Measurements from ENCODE around the gene HS3ST2. TPM values are rescaled to one million over a fixed set of nuclear protein-coding genes. Genes with fewer than 3 reads are reported as not detected.

Gene HS3ST2
- total RNA-seq, 2 donors from 2014 or later, result 1.6 to 2.3 TPM

DNA sequence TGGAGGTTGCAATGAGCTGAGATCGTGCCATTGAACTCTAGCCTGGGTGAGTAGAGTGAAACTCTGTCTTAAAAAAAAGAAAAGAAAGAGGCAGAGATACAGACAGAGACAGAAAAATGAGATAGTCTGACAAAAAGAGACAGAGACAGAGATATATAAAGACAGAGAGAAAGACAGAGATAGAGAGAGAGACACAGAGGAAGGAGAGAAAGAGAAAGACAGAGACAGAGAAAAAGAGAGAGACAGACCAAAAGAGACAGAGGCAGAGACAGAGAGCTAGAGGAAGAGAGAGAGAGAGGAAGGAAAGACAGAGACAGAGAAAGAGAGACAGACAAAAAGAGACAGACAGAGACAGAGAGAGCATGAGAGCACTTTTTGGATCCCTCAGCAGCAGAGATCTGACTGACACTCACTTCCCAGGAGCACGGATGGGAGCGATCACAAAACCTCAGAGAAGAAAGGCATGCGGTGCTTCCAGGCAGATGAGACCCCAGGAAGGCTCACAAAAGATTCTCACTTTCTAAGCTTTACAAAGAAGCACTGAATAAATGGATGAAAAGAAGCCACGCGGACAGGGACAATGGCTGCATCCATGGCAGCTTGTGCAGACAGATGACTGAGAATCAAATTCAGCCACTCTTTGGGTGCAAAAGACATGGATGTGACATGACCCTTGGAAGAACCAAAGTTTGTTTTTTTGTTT lies 38.6 kb upstream of the HS3ST2 start:
- Histone ChIP-seq H3K9me3 (no peaks in the 10 kb centered on the region), H3K36me3 (no peaks in the 10 kb centered on the region), H3K27ac (no peak overlapping the region), H3K4me3 (no peak overlapping the region), H3K4me1 (no peaks in the 10 kb centered on the region), H3K27me3 (no peaks in the 10 kb centered on the region)
- DNase-seq (ENCODE audit: low spot score), result no peak
- TF ChIP-seq, protein P1, sequence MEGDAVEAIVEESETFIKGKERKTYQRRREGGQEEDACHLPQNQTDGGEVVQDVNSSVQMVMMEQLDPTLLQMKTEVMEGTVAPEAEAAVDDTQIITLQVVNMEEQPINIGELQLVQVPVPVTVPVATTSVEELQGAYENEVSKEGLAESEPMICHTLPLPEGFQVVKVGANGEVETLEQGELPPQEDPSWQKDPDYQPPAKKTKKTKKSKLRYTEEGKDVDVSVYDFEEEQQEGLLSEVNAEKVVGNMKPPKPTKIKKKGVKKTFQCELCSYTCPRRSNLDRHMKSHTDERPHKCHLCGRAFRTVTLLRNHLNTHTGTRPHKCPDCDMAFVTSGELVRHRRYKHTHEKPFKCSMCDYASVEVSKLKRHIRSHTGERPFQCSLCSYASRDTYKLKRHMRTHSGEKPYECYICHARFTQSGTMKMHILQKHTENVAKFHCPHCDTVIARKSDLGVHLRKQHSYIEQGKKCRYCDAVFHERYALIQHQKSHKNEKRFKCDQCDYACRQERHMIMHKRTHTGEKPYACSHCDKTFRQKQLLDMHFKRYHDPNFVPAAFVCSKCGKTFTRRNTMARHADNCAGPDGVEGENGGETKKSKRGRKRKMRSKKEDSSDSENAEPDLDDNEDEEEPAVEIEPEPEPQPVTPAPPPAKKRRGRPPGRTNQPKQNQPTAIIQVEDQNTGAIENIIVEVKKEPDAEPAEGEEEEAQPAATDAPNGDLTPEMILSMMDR (IDR thresholded peaks at IDR 0.05), result no peak

DNA sequence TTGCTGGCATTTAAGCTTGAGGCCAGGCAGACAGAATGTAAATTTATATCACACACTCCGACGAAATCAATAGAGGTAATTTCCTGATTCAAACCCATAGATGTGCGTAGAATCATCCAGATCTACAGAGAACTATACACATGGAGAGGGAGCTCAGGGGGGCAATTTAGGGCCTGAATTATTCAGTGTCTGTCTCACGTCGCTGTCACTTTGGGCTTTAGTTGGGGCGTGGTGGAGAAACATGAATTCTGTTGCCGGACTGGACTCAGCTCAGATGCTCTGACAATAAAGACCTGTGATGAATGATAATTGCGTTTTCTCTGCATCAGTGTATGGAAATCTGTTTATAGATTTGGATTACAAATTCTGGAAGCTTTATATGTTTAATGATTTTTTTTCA lies 32.5 kb upstream of the HS3ST2 start:
- DNase-seq (ENCODE audit: low spot score), result no peak
- no peaks in the 10 kb centered on the region for H3K36me3 ChIP-seq
- no peak overlapping the region for H3K27ac ChIP-seq
- TF ChIP-seq, protein P1 (IDR thresholded peaks at IDR 0.05), result no peak
- H3K4me3 ChIP-seq, result no peak overlapping the region
- H3K9me3 ChIP-seq, result no peaks in the 10 kb centered on the region
- H3K27me3 ChIP-seq, result no peaks in the 10 kb centered on the region
- H3K4me1 ChIP-seq, result no peaks in the 10 kb centered on the region

DNA sequence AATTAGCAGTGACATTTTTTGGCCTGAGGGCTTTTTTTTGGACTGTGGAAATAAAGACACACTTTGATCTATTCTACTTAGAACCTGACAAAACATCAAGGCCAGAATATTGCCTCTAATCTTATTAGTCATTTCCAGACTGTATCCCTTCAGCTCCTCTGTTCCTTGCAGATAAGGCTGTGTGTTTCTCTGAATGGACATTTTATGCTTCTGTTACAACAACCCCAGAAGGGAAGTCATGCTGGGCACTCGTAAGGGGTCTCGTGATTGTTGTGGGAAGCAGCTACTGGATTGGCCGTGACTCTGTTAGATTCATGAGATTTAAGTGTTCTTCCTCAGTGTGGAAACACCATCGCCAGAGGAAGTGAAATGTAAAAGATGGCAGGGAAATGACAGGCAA lies 31.6 kb upstream of the HS3ST2 start:
- Histone ChIP-seq H3K27ac (no peak overlapping the region), H3K4me1 (no peaks in the 10 kb centered on the region), H3K4me3 (no peak overlapping the region), H3K9me3 (no peaks in the 10 kb centered on the region), H3K36me3 (no peaks in the 10 kb centered on the region), H3K27me3 (no peaks in the 10 kb centered on the region)
- TF ChIP-seq, protein P1 (IDR thresholded peaks at IDR 0.05), result no peak
- peak; percentile 60 for DNase-seq (ENCODE audit: low spot score)

- Histone ChIP-seq H3K36me3 (no peaks in the 10 kb centered on the region), H3K4me1 (no peaks in the 10 kb centered on the region), H3K27me3 (no peaks in the 10 kb centered on the region), H3K27ac (no peak overlapping the region), H3K4me3 (no peak overlapping the region), H3K9me3 (no peaks in the 10 kb centered on the region)
- TF ChIP-seq, protein P1 (IDR thresholded peaks at IDR 0.05), result no peak
- no peak for DNase-seq (ENCODE audit: low spot score)
Observed at GRCh38 chr16:22784690-22785214, 29.2 kb upstream of the HS3ST2 start.

GRCh38 chr16:22785552-22785951 lies 28.4 kb upstream of the HS3ST2 start:
- Histone ChIP-seq H3K36me3 (no peaks in the 10 kb centered on the region), H3K4me1 (no peaks in the 10 kb centered on the region), H3K27me3 (no peaks in the 10 kb centered on the region), H3K4me3 (no peak overlapping the region), H3K9me3 (no peaks in the 10 kb centered on the region), H3K27ac (no peak overlapping the region)
- DNase-seq (ENCODE audit: low spot score), result no peak
- TF ChIP-seq, protein P1 (IDR thresholded peaks at IDR 0.05), result no peak

DNA sequence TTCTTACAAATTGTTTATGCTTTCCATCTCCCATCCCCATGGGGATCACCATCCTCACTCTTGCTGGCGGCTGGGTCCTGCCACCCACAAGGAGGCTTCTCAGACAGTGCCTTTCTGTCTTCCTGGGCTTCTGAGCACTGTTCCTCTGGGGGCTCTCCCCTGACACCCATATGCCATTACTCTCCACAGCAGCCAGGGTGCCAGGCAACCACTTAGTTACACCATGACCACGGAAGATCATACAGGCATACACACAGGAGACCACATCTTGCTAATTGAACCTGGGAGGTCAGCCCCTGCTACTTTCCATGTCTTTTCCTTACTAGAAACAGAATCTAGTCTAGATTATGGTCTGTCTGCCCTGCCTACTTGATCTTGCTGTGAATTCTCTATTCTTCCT lies 27.7 kb upstream of the HS3ST2 start:
- TF ChIP-seq, protein P1 (IDR thresholded peaks at IDR 0.05), result no peak
- Histone ChIP-seq H3K27me3 (no peaks in the 10 kb centered on the region), H3K4me3 (no peak overlapping the region), H3K9me3 (no peaks in the 10 kb centered on the region), H3K27ac (no peak overlapping the region), H3K4me1 (no peaks in the 10 kb centered on the region), H3K36me3 (no peaks in the 10 kb centered on the region)
- DNase-seq (ENCODE audit: low spot score), result no peak

Data from right atrium auricular region (tissue), 2 donors.